WTC11 (cell line): Measurements from ENCODE around the gene POLA1.

Experiments
- CTCF ChIP-seq: fragments of 200-600 bp; IDR thresholded peaks from 2 replicates; pipeline ENCODE4 v1.8.0; 2022; ENCODE audit warnings: antibody characterized with exemption
- E2F1 ChIP-seq: sonication (generic); formaldehyde crosslinking; IDR thresholded peaks from 2 replicates; pipeline ENCODE4 v1.8.0; 2022; ENCODE audit warnings: mild to moderate bottlenecking, missing genetic modification reagents
- ESRRA ChIP-seq: sonication (generic); formaldehyde crosslinking; IDR thresholded peaks from 2 replicates; pipeline ENCODE4 v1.8.1; 2022; ENCODE audit warnings: mild to moderate bottlenecking, missing genetic modification reagents, borderline replicate concordance
- FOXJ3 ChIP-seq: sonication (generic); formaldehyde crosslinking; IDR thresholded peaks from 2 replicates; pipeline ENCODE4 v1.9.0; 2021; ENCODE audit warnings: missing genetic modification reagents, mild to moderate bottlenecking, borderline replicate concordance
- FOXP4 ChIP-seq: sonication (generic); formaldehyde crosslinking; IDR thresholded peaks from 2 replicates; pipeline ENCODE4 v1.8.0; 2022; ENCODE audit warnings: mild to moderate bottlenecking, missing genetic modification reagents
- GABPB1 ChIP-seq: sonication (generic); formaldehyde crosslinking; IDR thresholded peaks from 2 replicates; pipeline ENCODE4 v1.8.1; 2023; ENCODE audit warnings: mild to moderate bottlenecking, missing genetic modification reagents
- MAX ChIP-seq: sonication (generic); formaldehyde crosslinking; IDR thresholded peaks from 2 replicates; pipeline ENCODE4 v1.8.0; 2022; ENCODE audit warnings: mild to moderate bottlenecking, missing genetic modification reagents
- NFYB ChIP-seq: sonication (generic); formaldehyde crosslinking; conservative IDR thresholded peaks from 2 replicates; pipeline ENCODE4 v1.8.0; 2022; ENCODE audit warnings: low read depth, missing genetic modification reagents
- SP1 ChIP-seq: sonication (generic); formaldehyde crosslinking; conservative IDR thresholded peaks from 2 replicates; pipeline ENCODE4 v1.8.1; 2022; ENCODE audit warnings: missing genetic modification reagents
- TF ChIP-seq, protein P1 (sequence below): sonication (generic); formaldehyde crosslinking; IDR thresholded peaks from 2 replicates; pipeline ENCODE4 v1.8.0; 2022; ENCODE audit warnings: mild to moderate bottlenecking, missing genetic modification reagents

- TF ChIP-seq CTCF (no peak), MAX (no peak), SP1 (CRISPR knock-in tag) (no peak), FOXJ3 (CRISPR knock-in tag) (no peak), ESRRA (CRISPR knock-in tag) (no peak), FOXP4 (CRISPR knock-in tag) (no peak), GABPB1 (CRISPR knock-in tag) (no peak), E2F1 (CRISPR knock-in tag) (no peak), NFYB (CRISPR knock-in tag) (no peak)
- TF ChIP-seq, protein P1, sequence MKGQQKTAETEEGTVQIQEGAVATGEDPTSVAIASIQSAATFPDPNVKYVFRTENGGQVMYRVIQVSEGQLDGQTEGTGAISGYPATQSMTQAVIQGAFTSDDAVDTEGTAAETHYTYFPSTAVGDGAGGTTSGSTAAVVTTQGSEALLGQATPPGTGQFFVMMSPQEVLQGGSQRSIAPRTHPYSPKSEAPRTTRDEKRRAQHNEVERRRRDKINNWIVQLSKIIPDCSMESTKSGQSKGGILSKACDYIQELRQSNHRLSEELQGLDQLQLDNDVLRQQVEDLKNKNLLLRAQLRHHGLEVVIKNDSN (CRISPR knock-in tag): no peak
These were observed 311.9 kb downstream of the POLA1 start for GRCh38 chrX:25005382-25006185.
